ENCODE measurements around the gene IMMP1L.

Gene IMMP1L

GRCh38 chr11:31443802-31444201 lies 65.6 kb downstream of the IMMP1L start:
- intact Hi-C loops (cut with micrococcal nuclease) = no loop called here
- H3K36me3 Mint-ChIP-seq (ENCODE audit: low read depth) = no peaks in the 10 kb centered on the region
- H3K27me3 Mint-ChIP-seq = no peaks in the 10 kb centered on the region
- no peaks in the 10 kb centered on the region for H3K9me3 Mint-ChIP-seq
- no peak overlapping the region for H3K27ac Mint-ChIP-seq
- H3K4me3 Mint-ChIP-seq = no peak overlapping the region
- no peaks in the 10 kb centered on the region for H3K4me1 Mint-ChIP-seq (ENCODE audit: low read depth)

- Mint-ChIP-seq H3K27ac (no peak overlapping the region), H3K9me3 (no peaks in the 10 kb centered on the region), H3K27me3 (no peaks in the 10 kb centered on the region), H3K4me1 (ENCODE audit: low read depth) (no peaks in the 10 kb centered on the region), H3K36me3 (ENCODE audit: low read depth) (no peaks in the 10 kb centered on the region), H3K4me3 (no peak overlapping the region)
- intact Hi-C loops (cut with micrococcal nuclease) = no loop called here
These were observed 67.3 kb downstream of the IMMP1L start for GRCh38 chr11:31442086-31442485.

DNA sequence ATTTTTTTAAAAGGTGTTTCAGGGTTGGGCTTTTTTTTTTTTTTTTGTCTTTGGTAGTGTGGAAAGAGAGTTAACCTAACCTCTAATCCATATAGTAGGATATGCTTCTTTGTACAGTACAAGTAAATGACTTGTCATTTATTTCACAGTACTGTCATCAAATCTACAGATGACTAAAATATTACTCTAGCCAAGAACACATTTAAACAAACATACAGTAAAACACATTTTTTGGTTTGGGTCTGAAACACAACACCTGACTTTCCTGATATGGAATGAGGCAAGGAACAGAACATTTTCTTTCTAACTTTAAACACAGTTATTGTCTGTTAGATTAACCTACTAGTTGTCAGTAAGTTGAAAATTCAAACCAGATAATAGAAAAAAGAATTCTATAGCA lies 68.1 kb downstream of the IMMP1L start:
- Mint-ChIP-seq H3K4me3 (no peak overlapping the region), H3K36me3 (ENCODE audit: low read depth) (no peaks in the 10 kb centered on the region), H3K9me3 (no peaks in the 10 kb centered on the region), H3K4me1 (ENCODE audit: low read depth) (no peaks in the 10 kb centered on the region), H3K27me3 (no peaks in the 10 kb centered on the region), H3K27ac (no peak overlapping the region)
- intact Hi-C loops (cut with micrococcal nuclease) = no loop called here

DNA sequence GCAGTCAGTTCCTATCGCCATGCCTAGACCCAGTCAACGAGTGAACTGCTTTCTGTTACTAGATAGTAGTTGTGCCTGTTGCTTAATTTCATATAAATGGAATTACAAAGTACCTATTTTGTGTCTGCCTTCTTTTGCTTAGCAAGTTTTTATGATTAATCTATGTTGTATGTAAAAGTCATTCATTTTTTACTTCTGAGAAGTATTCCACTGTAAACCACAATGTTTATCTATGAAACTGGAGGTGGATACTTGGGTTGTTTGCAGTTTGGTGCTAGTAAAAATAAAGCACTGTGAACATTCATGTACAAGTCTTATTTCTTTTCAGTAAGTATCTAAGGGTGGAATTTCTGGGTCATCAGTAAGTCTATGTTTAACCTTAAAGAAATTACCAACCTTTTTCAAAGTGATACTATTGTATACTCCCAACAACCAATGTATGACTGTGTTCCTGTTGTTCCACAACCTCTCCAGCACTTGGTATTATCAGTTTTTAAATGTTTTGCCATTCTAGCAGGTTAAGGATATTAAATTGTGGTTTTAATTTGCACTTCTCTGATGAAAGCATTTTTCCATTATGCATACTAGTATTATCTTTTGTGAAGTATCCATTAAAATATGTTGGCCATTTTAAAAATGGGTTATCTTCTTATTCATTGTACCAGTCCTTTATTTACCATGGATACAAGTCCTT lies 71.5 kb downstream of the IMMP1L start:
- Mint-ChIP-seq H3K4me3 (no peak overlapping the region), H3K36me3 (ENCODE audit: low read depth) (no peaks in the 10 kb centered on the region), H3K4me1 (ENCODE audit: low read depth) (no peaks in the 10 kb centered on the region), H3K27ac (no peak overlapping the region), H3K9me3 (no peaks in the 10 kb centered on the region), H3K27me3 (no peaks in the 10 kb centered on the region)
- intact Hi-C loops (cut with micrococcal nuclease) = no loop called here

GRCh38 chr11:31433851-31434250 lies 75.6 kb downstream of the IMMP1L start:
- Mint-ChIP-seq H3K9me3 (no peaks in the 10 kb centered on the region), H3K27me3 (no peaks in the 10 kb centered on the region), H3K4me3 (no peak overlapping the region)

GRCh38 chr11:31424652-31425051 lies 84.8 kb downstream of the IMMP1L start:
- H3K4me3 Mint-ChIP-seq = no peak overlapping the region
- intact Hi-C loops (cut with micrococcal nuclease) = no loop called here
- H3K27ac Mint-ChIP-seq = no peak overlapping the region
- H3K36me3 Mint-ChIP-seq (ENCODE audit: low read depth) = peaks cover 8% of the 10 kb centered on the region
- H3K27me3 Mint-ChIP-seq = no peaks in the 10 kb centered on the region
- H3K4me1 Mint-ChIP-seq (ENCODE audit: low read depth) = no peaks in the 10 kb centered on the region
- no peaks in the 10 kb centered on the region for H3K9me3 Mint-ChIP-seq

More at GRCh38 chr11:31433851-31434250, 75.6 kb downstream of the IMMP1L start:
- no peak overlapping the region for H3K27ac Mint-ChIP-seq
- H3K4me1 Mint-ChIP-seq (ENCODE audit: low read depth) = no peaks in the 10 kb centered on the region
- intact Hi-C loops (cut with micrococcal nuclease) = no loop called here
- peaks cover 15% of the 10 kb centered on the region for H3K36me3 Mint-ChIP-seq (ENCODE audit: low read depth)

DNA sequence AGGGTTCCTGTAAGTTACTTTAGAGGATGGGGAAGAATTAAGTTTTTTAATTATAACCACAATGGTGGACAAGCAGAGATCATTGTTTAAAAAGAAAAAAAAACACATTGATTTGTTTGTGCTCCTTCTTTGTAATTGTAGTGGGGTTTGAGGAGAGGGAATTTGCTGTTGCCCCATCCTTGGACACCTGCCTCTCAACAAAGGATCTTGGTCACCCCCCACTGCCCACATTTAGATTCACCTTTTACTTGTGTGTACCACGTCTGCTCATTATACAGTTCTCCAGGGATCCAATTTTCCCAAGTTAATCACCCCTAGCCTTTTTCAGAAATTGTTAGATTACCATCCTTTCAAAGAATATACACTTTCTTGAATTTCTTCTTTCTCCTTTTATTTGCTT lies 86.7 kb downstream of the IMMP1L start:
- no peak overlapping the region for H3K4me3 Mint-ChIP-seq
- no peaks in the 10 kb centered on the region for H3K9me3 Mint-ChIP-seq
- intact Hi-C loops (cut with micrococcal nuclease) = no loop called here
- no peaks in the 10 kb centered on the region for H3K4me1 Mint-ChIP-seq (ENCODE audit: low read depth)
- H3K36me3 Mint-ChIP-seq (ENCODE audit: low read depth) = no peaks in the 10 kb centered on the region
- H3K27me3 Mint-ChIP-seq = no peaks in the 10 kb centered on the region
- H3K27ac Mint-ChIP-seq = no peak overlapping the region

DNA sequence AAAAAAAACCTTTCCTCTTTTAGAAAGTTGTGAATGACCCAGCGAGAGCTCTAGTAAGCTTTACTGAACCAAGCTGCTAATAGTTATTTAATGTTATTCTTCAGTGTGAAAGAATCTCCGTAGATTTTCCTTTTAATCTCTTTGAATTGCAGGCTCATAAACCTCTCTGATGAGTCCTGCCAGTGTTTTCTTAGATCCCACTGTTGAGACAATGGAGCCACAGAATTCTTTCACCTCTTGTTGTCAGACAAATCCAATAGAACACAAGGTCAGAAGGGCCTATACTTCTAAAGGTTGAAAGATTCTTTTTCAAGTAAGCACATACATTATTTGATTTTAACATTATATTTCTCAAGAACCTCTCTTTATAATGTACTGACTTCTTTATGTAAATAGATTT lies 87.6 kb downstream of the IMMP1L start:
- Mint-ChIP-seq H3K4me3 (no peak overlapping the region), H3K9me3 (no peaks in the 10 kb centered on the region), H3K4me1 (ENCODE audit: low read depth) (no peaks in the 10 kb centered on the region), H3K36me3 (ENCODE audit: low read depth) (no peaks in the 10 kb centered on the region), H3K27ac (no peak overlapping the region), H3K27me3 (no peaks in the 10 kb centered on the region)
- intact Hi-C loops (cut with micrococcal nuclease) = no loop called here

- Mint-ChIP-seq H3K27ac (no peak overlapping the region), H3K4me1 (ENCODE audit: low read depth) (no peaks in the 10 kb centered on the region), H3K27me3 (no peaks in the 10 kb centered on the region), H3K36me3 (ENCODE audit: low read depth) (peaks cover 3% of the 10 kb centered on the region), H3K4me3 (no peak overlapping the region), H3K9me3 (no peaks in the 10 kb centered on the region)
- intact Hi-C loops (cut with micrococcal nuclease) = no loop called here
These were observed 89.8 kb downstream of the IMMP1L start for GRCh38 chr11:31419669-31420068.

- Mint-ChIP-seq H3K27ac (no peak overlapping the region), H3K4me1 (ENCODE audit: low read depth) (no peaks in the 10 kb centered on the region), H3K36me3 (ENCODE audit: low read depth) (peaks cover 6% of the 10 kb centered on the region)
These were observed 90.3 kb downstream of the IMMP1L start for GRCh38 chr11:31419138-31419537.

GRCh38 chr11:31417816-31418215 lies 91.6 kb downstream of the IMMP1L start:
- H3K36me3 Mint-ChIP-seq (ENCODE audit: low read depth) = peaks cover 6% of the 10 kb centered on the region
- no peak overlapping the region for H3K4me3 Mint-ChIP-seq
- no peaks in the 10 kb centered on the region for H3K27me3 Mint-ChIP-seq
- no peaks in the 10 kb centered on the region for H3K9me3 Mint-ChIP-seq
- no peak overlapping the region for H3K27ac Mint-ChIP-seq
- intact Hi-C loops (cut with micrococcal nuclease) = no loop called here
- H3K4me1 Mint-ChIP-seq (ENCODE audit: low read depth) = no peaks in the 10 kb centered on the region

More at GRCh38 chr11:31419138-31419537, 90.3 kb downstream of the IMMP1L start:
- no peaks in the 10 kb centered on the region for H3K27me3 Mint-ChIP-seq
- no peak overlapping the region for H3K4me3 Mint-ChIP-seq
- intact Hi-C loops (cut with micrococcal nuclease) = no loop called here
- H3K9me3 Mint-ChIP-seq = no peaks in the 10 kb centered on the region

DNA sequence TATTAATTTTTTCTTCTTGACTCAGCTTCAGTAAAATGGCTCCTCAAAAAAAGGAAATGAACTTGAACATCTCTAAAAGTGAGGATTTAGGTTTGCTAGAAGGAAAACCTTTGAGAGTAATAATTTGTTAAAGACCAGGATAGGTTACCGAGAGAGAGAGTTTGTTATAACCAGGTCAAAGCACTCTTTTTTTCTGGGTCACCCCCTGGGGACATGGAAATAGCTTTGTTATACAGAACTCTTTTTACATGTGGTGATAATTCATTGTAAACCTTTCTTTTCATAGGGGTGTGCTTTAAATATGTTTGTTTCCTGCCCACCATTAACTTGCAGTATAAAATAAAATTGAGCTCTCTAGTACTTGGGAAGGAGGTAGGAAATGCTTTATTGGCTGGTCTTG lies 92.1 kb downstream of the IMMP1L start:
- H3K27ac Mint-ChIP-seq = no peak overlapping the region
- intact Hi-C loops (cut with micrococcal nuclease) = no loop called here
- H3K36me3 Mint-ChIP-seq (ENCODE audit: low read depth) = peaks cover 6% of the 10 kb centered on the region
- no peaks in the 10 kb centered on the region for H3K4me1 Mint-ChIP-seq (ENCODE audit: low read depth)
- no peak overlapping the region for H3K4me3 Mint-ChIP-seq
- no peaks in the 10 kb centered on the region for H3K27me3 Mint-ChIP-seq
- no peaks in the 10 kb centered on the region for H3K9me3 Mint-ChIP-seq

- no peaks in the 10 kb centered on the region for H3K4me1 Mint-ChIP-seq (ENCODE audit: low read depth)
- intact Hi-C loops (cut with micrococcal nuclease) = no loop called here
- H3K27me3 Mint-ChIP-seq = no peaks in the 10 kb centered on the region
- H3K9me3 Mint-ChIP-seq = no peaks in the 10 kb centered on the region
- H3K4me3 Mint-ChIP-seq = no peak overlapping the region
- H3K27ac Mint-ChIP-seq = no peak overlapping the region
- peaks cover 6% of the 10 kb centered on the region for H3K36me3 Mint-ChIP-seq (ENCODE audit: low read depth)
These were observed 94.0 kb downstream of the IMMP1L start for GRCh38 chr11:31415435-31415834.

DNA sequence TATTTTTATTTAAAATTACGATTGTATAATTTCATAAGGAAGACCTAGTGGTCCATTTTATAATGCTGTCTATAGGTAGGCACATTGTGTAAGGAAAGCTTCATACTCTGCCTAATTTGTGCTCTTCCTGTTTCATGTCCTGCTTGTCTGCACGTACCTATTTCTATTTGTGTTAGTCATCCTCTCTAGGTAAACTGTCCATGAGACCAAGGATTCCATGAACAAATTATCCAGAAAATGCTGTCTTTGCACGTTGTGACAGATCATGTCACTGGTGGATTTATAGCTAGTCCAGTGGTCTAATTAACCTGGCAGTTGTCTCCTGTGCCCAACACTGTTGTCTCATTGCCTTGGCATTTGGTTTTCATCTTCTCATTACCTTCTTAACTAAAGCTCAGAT lies 95.1 kb downstream of the IMMP1L start:
- no peak overlapping the region for H3K27ac Mint-ChIP-seq
- intact Hi-C loops (cut with micrococcal nuclease) = no loop called here
- no peak overlapping the region for H3K4me3 Mint-ChIP-seq
- no peaks in the 10 kb centered on the region for H3K9me3 Mint-ChIP-seq
- peaks cover 6% of the 10 kb centered on the region for H3K36me3 Mint-ChIP-seq (ENCODE audit: low read depth)
- H3K27me3 Mint-ChIP-seq = no peaks in the 10 kb centered on the region
- H3K4me1 Mint-ChIP-seq (ENCODE audit: low read depth) = no peaks in the 10 kb centered on the region

DNA sequence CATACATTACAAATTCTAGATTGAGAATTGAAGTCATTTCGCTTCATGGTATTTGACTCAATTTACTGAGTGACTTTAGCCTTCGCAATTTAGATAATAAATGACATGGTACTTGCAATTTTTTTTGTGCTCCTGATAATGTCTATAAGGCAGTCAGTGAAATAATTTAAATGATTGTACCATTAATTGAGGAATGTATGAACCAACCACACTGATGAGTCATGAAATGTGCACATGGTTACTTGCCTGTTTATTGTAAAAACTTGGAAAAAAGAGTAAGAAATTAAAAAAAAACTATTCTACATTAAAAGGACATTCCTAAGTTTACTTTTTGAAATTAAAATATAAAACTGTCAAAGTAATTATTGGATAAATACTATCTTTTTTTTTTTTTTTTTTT lies 96.5 kb downstream of the IMMP1L start:
- Mint-ChIP-seq H3K27me3 (no peaks in the 10 kb centered on the region), H3K9me3 (no peaks in the 10 kb centered on the region), H3K4me3 (no peak overlapping the region), H3K36me3 (ENCODE audit: low read depth) (peaks cover 6% of the 10 kb centered on the region), H3K4me1 (ENCODE audit: low read depth) (no peaks in the 10 kb centered on the region), H3K27ac (no peak overlapping the region)
- intact Hi-C loops (cut with micrococcal nuclease) = no loop called here
